ENCODE data around the gene ZNF655.
A peak's percentile ranks its signal among the peaks of the same experiment; 100 is the strongest.
"Not testable (repeated sequence)": the region's sequence is repeated elsewhere in the genome, so short reads cannot be mapped to it uniquely, and the experiment has no call there.

The ZNF655 gene

GRCh38 chr7:99540542-99540941, 17.9 kb upstream of the ZNF655 start:
- POLR2A ChIA-PET = interaction anchor here (0.9 kb wide), 1 partner anchor 15 kb away, joined by 3 read pairs; no protein-coding TSS in a partner anchor
- Histone ChIP-seq H3K9me3 (ENCODE audit: control insufficient read depth, insufficient read depth, low read depth, low read length) (no peaks in the 10 kb centered on the region), H3K4me1 (ENCODE audit: control insufficient read depth, insufficient read depth, low read length) (no peaks in the 10 kb centered on the region), H3K27ac (ENCODE audit: extremely low read depth, low read depth, low read length) (no peak overlapping the region), H3K36me3 (ENCODE audit: control insufficient read depth in 2 of 2, insufficient read depth in 1 of 2, low read length in 2 of 2) (no peaks in the 10 kb centered on the region; a peak in 1 of 3 replicates), H3K4me3 (ENCODE audit: low read depth, low read length) (no peak overlapping the region)
- CTCF ChIA-PET = no interaction called here
- peak; percentile 80 for TF ChIP-seq SETDB1 (IDR thresholded peaks at IDR 0.05; ENCODE audit: insufficient read length, low read length)
- no peak for TF ChIP-seq ZNF76 (tag by site-specific recombination; IDR thresholded peaks at IDR 0.05; ENCODE audit: borderline replicate concordance, low read depth)
- TF ChIP-seq ZNF140 (tag by site-specific recombination; IDR thresholded peaks at IDR 0.05) = peak; percentile 26; the same call in 1 of the 2 replicates

- ChIA-PET CTCF (no interaction called here), POLR2A (interaction anchor here (0.9 kb wide), 1 partner anchor 16 kb away, joined by 3 read pairs; no protein-coding TSS in a partner anchor)
- peak; percentile 53; the same call in 1 of the 2 replicates for TF ChIP-seq ZNF449 (tag by site-specific recombination; IDR thresholded peaks at IDR 0.05)
- TF ChIP-seq ZFHX2 (tag by site-specific recombination; conservative IDR thresholded peaks at IDR 0.05) = no peak
- TF ChIP-seq ZNF645 (tag by site-specific recombination; IDR thresholded peaks at IDR 0.05) = no peak
- Histone ChIP-seq H3K9me3 (ENCODE audit: control insufficient read depth, insufficient read depth, low read depth, low read length) (no peaks in the 10 kb centered on the region), H3K4me3 (ENCODE audit: low read depth, low read length) (no peak overlapping the region), H3K36me3 (ENCODE audit: control insufficient read depth in 2 of 2, insufficient read depth in 1 of 2, low read length in 2 of 2) (no peaks in the 10 kb centered on the region; a peak in 1 of 3 replicates), H3K27ac (ENCODE audit: extremely low read depth, low read depth, low read length) (no peak overlapping the region), H3K4me1 (ENCODE audit: control insufficient read depth, insufficient read depth, low read length) (no peaks in the 10 kb centered on the region)
Observed at GRCh38 chr7:99541212-99541611, 17.2 kb upstream of the ZNF655 start.

- Histone ChIP-seq H3K36me3 (ENCODE audit: control insufficient read depth in 2 of 2, insufficient read depth in 1 of 2, low read length in 2 of 2) (peaks cover 11 to 12% of the 10 kb centered on the region in 2 experiments), H3K27ac (ENCODE audit: extremely low read depth, low read depth, low read length) (no peak overlapping the region), H3K9me3 (ENCODE audit: control insufficient read depth, insufficient read depth, low read depth, low read length) (no peaks in the 10 kb centered on the region), H3K4me3 (ENCODE audit: low read depth, low read length) (no peak overlapping the region), H3K4me1 (ENCODE audit: control insufficient read depth, insufficient read depth, low read length) (no peaks in the 10 kb centered on the region)
- ChIA-PET POLR2A (interaction anchor here (0.5 to 1.0 kb wide), 2 partner anchors 9 to 522 kb away, joined by 3 to 6 read pairs; partner anchors contain the start of gene FAM200A), CTCF (interaction anchor here (0.6 kb wide), 1 partner anchor 683 kb away, joined by 3 read pairs; no protein-coding TSS in a partner anchor)
- TF ChIP-seq ZNF433 (tag by site-specific recombination; IDR thresholded peaks at IDR 0.05; ENCODE audit: low read depth) = no peak
- no peak for TF ChIP-seq ZNF561 (tag by site-specific recombination; IDR thresholded peaks at IDR 0.05; ENCODE audit: borderline replicate concordance)
Observed at GRCh38 chr7:99543081-99543671, 15.3 kb upstream of the ZNF655 start.

GRCh38 chr7:99543916-99544315, 14.5 kb upstream of the ZNF655 start:
- POLR2A ChIA-PET = interaction anchor here (0.5 to 1.0 kb wide), 3 partner anchors 8 to 521 kb away, joined by 3 to 6 read pairs (median 4); partner anchors contain the start of gene FAM200A
- Histone ChIP-seq H3K9me3 (ENCODE audit: control insufficient read depth, insufficient read depth, low read depth, low read length) (no peaks in the 10 kb centered on the region), H3K4me1 (ENCODE audit: control insufficient read depth, insufficient read depth, low read length) (no peaks in the 10 kb centered on the region), H3K36me3 (ENCODE audit: control insufficient read depth in 2 of 2, insufficient read depth in 1 of 2, low read length in 2 of 2) (peaks cover 16 to 19% of the 10 kb centered on the region in 2 experiments), H3K27ac (ENCODE audit: extremely low read depth, low read depth, low read length) (no peak overlapping the region), H3K4me3 (ENCODE audit: low read depth, low read length) (no peak overlapping the region)
- TF ChIP-seq ZNF121 (tag by site-specific recombination; IDR thresholded peaks at IDR 0.05) = peak; percentile 69; the same call in 1 of the 2 replicates
- no peak for TF ChIP-seq FEZF1 (tag by site-specific recombination; IDR thresholded peaks at IDR 0.05)
- TF ChIP-seq ZNF155 (tag by site-specific recombination; IDR thresholded peaks at IDR 0.05) = no peak
- no peak for TF ChIP-seq REST (tag by site-specific recombination; IDR thresholded peaks at IDR 0.05)
- CTCF ChIA-PET = interaction anchor here (0.6 kb wide), 3 partner anchors 395 to 682 kb away, joined by 3 to 4 read pairs (median 3); no protein-coding TSS in a partner anchor

- H3K9me3 ChIP-seq (ENCODE audit: control insufficient read depth, insufficient read depth, low read depth, low read length); H3K27ac ChIP-seq (ENCODE audit: extremely low read depth, low read depth, low read length); CTCF ChIA-PET; POLR2A ChIA-PET; H3K4me1 ChIP-seq (ENCODE audit: control insufficient read depth, insufficient read depth, low read length); H3K4me3 ChIP-seq (ENCODE audit: low read depth, low read length): not testable (repeated sequence)
- peaks cover 16 to 21% of the 10 kb centered on the region in 2 experiments for H3K36me3 ChIP-seq (ENCODE audit: control insufficient read depth in 2 of 2, insufficient read depth in 1 of 2, low read length in 2 of 2)
Observed at GRCh38 chr7:99545308-99545707, 13.1 kb upstream of the ZNF655 start.

Measured in HEK293 (cell line).